SKM-1 treated with dmso at 0.1 percent for 144 hours (cell line): ENCODE data around the gene SDK2.

ENCODE experiments used
- DNase-seq: peaks from one replicate; lab custom pipeline; 2025; ENCODE audit not compliant: unreplicated experiment; lab: John Stamatoyannopoulos, UW

Gene SDK2

GRCh38 chr17:73397278-73397826, 246.9 kb downstream of the SDK2 start:
- no peak for DNase-seq

- no peak for DNase-seq
These were observed 247.6 kb downstream of the SDK2 start for GRCh38 chr17:73396431-73397277.

GRCh38 chr17:73394512-73395450, 249.5 kb downstream of the SDK2 start:
- no peak for DNase-seq

GRCh38 chr17:73393962-73394361, 250.3 kb downstream of the SDK2 start:
- no peak for DNase-seq

- DNase-seq: no peak
These were observed 250.9 kb downstream of the SDK2 start for GRCh38 chr17:73393381-73393780.

GRCh38 chr17:73391331-73392265, 252.6 kb downstream of the SDK2 start:
- DNase-seq: no peak

GRCh38 chr17:73390851-73391250, 253.4 kb downstream of the SDK2 start:
- DNase-seq: no peak

GRCh38 chr17:73390221-73390620, 254.0 kb downstream of the SDK2 start:
- DNase-seq: no peak

GRCh38 chr17:73389411-73389810, 254.8 kb downstream of the SDK2 start:
- no peak for DNase-seq

- no peak for DNase-seq
These were observed 255.7 kb downstream of the SDK2 start for GRCh38 chr17:73388578-73388905.

- DNase-seq: no peak
These were observed 256.3 kb downstream of the SDK2 start for GRCh38 chr17:73387746-73388577.

GRCh38 chr17:73386561-73386960, 257.7 kb downstream of the SDK2 start:
- no peak for DNase-seq

- no peak for DNase-seq
These were observed 259.3 kb downstream of the SDK2 start for GRCh38 chr17:73384926-73385325.

GRCh38 chr17:73380439-73381106, 263.7 kb downstream of the SDK2 start:
- DNase-seq: no peak

GRCh38 chr17:73379826-73380225, 264.4 kb downstream of the SDK2 start:
- no peak for DNase-seq

GRCh38 chr17:73378974-73379470, 265.2 kb downstream of the SDK2 start:
- DNase-seq: no peak

- no peak for DNase-seq
These were observed 267.6 kb downstream of the SDK2 start for GRCh38 chr17:73376636-73377035.

GRCh38 chr17:73376152-73376551, 268.1 kb downstream of the SDK2 start:
- no peak for DNase-seq

- no peak for DNase-seq
These were observed 272.4 kb downstream of the SDK2 start for GRCh38 chr17:73371836-73372235.
